Keratinocyte (primary cell): ENCODE measurements around the gene SPG7. TPM values are rescaled to one million over a fixed set of nuclear protein-coding genes. Genes with fewer than 3 reads are reported as not detected.

ENCODE experiments used
- DNase-seq: peaks from one replicate; pipeline ENCODE4 v3.0.0-alpha.2; 2011; ENCODE audit warnings: low read depth, missing footprints, low spot score
- FAIRE-seq: peaks from 2 replicates; lab custom pipeline; 2011; peaks lifted over from hg19 to GRCh38; lab: Jason Lieb, UNC
- H2AFZ ChIP-seq: 2 replicates; pipeline ENCODE4 v1.6.0; 2012; ENCODE audit warnings: low read length, control low read depth, inconsistent platforms; ENCODE audit not compliant: control insufficient read depth
- H3K27ac ChIP-seq: 2 replicates; pipeline ENCODE4 v1.5.1; 2011; ENCODE audit warnings: low read length; ENCODE audit not compliant: control insufficient read depth, insufficient read depth
- H3K27me3 ChIP-seq: 3 replicates; pipeline ENCODE4 v1.6.0; 2011; ENCODE audit warnings: low read length; ENCODE audit not compliant: control insufficient read depth, insufficient read depth; ENCODE audit errors: extremely low read depth
- H3K36me3 ChIP-seq, 2 experiments: 2 replicates in 1 of 2; 3 replicates in 1 of 2; pipeline ENCODE4 v1.5.1; 2011; ENCODE audit warnings: low read length in 2 of 2, mild to moderate bottlenecking in 1 of 2; ENCODE audit not compliant: control insufficient read depth in 2 of 2, insufficient read depth in 2 of 2; ENCODE audit errors: extremely low read depth in 1 of 2
- H3K4me1 ChIP-seq: 3 replicates; pipeline ENCODE4 v1.5.1; 2011; ENCODE audit warnings: low read length; ENCODE audit not compliant: control insufficient read depth, insufficient read depth; ENCODE audit errors: extremely low read depth
- H3K4me2 ChIP-seq: 3 replicates; pipeline ENCODE4 v1.6.0; 2011; ENCODE audit warnings: low read depth, low read length; ENCODE audit not compliant: control insufficient read depth, insufficient read depth; ENCODE audit errors: extremely low read depth
- H3K4me3 ChIP-seq, 3 experiments: fragments of 200-600 bp in 1 of 3; sonication (generic) in 1 of 3; 2 replicates in 2 of 3; 3 replicates in 1 of 3; pipeline ENCODE4 v1.5.1; 2011 to 2016; ENCODE audit warnings: low read length in 3 of 3, mild to moderate bottlenecking in 3 of 3, control low read depth in 2 of 3, inconsistent platforms in 1 of 3, low read depth in 1 of 3, mixed read lengths in 1 of 3, mixed run types in 1 of 3, moderate library complexity in 1 of 3; ENCODE audit not compliant: control insufficient read depth in 2 of 3, insufficient read depth in 2 of 3; ENCODE audit errors: extremely low read depth in 1 of 3
- H3K79me2 ChIP-seq: 2 replicates; pipeline ENCODE4 v1.6.0; 2012; ENCODE audit warnings: low read length; ENCODE audit not compliant: control insufficient read depth, insufficient read depth
- H3K9ac ChIP-seq: 3 replicates; pipeline ENCODE4 v1.6.0; 2011; ENCODE audit warnings: low read length; ENCODE audit not compliant: control insufficient read depth, insufficient read depth; ENCODE audit errors: extremely low read depth
- H3K9me1 ChIP-seq: 3 replicates; pipeline ENCODE4 v1.6.0; 2011; ENCODE audit warnings: low read length; ENCODE audit not compliant: control insufficient read depth, insufficient read depth; ENCODE audit errors: extremely low read depth
- H3K9me3 ChIP-seq: 2 replicates; pipeline ENCODE4 v1.5.1; 2012; ENCODE audit warnings: low read depth, low read length; ENCODE audit not compliant: control insufficient read depth
- H4K20me1 ChIP-seq: 3 replicates; pipeline ENCODE4 v1.6.0; 2011; ENCODE audit warnings: low read length; ENCODE audit not compliant: control insufficient read depth, insufficient read depth; ENCODE audit errors: extremely low read depth
- EZH2 ChIP-seq: IDR thresholded peaks from one replicate; pipeline ENCODE4 v1.6.1; 2012; ENCODE audit warnings: inconsistent platforms, mild to moderate bottlenecking, low read length, moderate library complexity
- dilution Hi-C: fragments of 300-500 bp; cut with MboI; formaldehyde crosslinking; loops from one replicate; pipeline ENCODE4 v1.7.0; 2020; ENCODE audit warnings: low sequenced_read_pairs; ENCODE audit not compliant: extremely low pct_ligation_motif_present
- polyA plus RNA-seq, 5 experiments: library from polyadenylated mRNA; depleted of rRNA in 3 of 5; stranded (reverse) in 3 of 5; stranded (forward) in 1 of 5; unstranded in 1 of 5; fragments of >200 nt; gene quantifications; 1 replicate in 1 of 5; 2 replicates in 3 of 5; 3 replicates in 1 of 5; pipeline versions ENCODE4 v1.2.1 to v1.2.3, GENCODE V29; 2011 to 2012; ENCODE audit warnings: missing spikeins in 2 of 5, low read depth in 1 of 5, low replicate concordance in 1 of 5
- TF ChIP-seq, protein P1 (sequence below), 3 experiments: IDR thresholded peaks in 1 of 3; conservative IDR thresholded peaks in 1 of 3; optimal IDR thresholded peaks in 1 of 3; 2 replicates in 2 of 3; 3 replicates in 1 of 3; pipeline versions ENCODE3 to v1.5.1; 2011; ENCODE audit warnings: low read length in 3 of 3, mild to moderate bottlenecking in 3 of 3, moderate library complexity in 2 of 3, control low read depth in 1 of 3, inconsistent platforms in 1 of 3; ENCODE audit not compliant: insufficient read depth in 2 of 3; ENCODE audit errors: extremely low read depth in 1 of 3

SPG7 gene
- polyA plus RNA-seq, 1 donor (not counting 4 experiments of a cell fraction or from before 2014, with no cell fraction given), result 45.2 TPM

DNA sequence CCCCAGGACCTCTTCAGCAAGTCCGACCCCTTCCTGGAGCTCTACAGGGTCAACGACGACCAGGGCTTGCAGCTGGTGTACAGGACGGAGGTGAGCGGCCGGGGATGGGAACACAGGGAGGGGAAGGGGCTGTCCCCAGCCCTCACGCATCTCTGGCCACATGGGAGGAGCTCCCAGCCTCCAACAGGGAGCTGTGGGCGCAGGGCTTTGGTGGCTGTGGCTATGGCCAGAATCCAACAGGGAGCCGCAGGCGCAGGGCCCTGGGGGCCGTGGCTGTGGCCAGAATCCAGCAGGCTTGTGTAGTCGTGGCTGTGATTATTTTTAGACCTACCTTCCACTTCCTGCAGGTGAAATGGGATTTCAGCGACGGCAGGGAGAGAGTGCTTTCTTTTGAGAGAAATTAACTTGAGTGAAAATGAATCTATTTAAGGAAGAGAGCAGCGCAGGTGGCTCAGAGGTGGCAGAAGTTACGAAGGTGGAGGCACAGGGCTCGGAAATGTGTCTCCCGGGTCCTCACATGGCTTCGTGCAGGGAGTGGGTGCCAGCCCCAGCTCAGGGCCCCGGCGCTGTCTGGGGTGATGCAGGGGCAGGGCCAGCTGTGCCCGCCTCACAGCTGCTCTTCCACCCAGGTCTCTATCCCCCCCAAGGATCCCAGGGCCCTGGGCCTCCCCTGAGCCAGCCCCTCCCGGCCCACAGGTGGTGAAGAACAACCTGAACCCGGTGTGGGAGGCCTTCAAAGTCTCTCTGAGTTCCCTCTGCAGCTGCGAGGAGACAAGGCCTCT is 76.8 kb downstream of the SPG7 start:
- dilution Hi-C loops, result no loop called here
- no peak overlapping the region for H3K4me3 ChIP-seq
- no peaks in the 10 kb centered on the region for H3K36me3 ChIP-seq
- no peak for DNase-seq
- no peaks in the 10 kb centered on the region for H4K20me1 ChIP-seq
- no peaks in the 10 kb centered on the region for H3K27me3 ChIP-seq
- H3K79me2 ChIP-seq, result no peaks in the 10 kb centered on the region
- H3K27ac ChIP-seq, result no peak overlapping the region
- H3K9me3 ChIP-seq, result no peaks in the 10 kb centered on the region
- no peak for FAIRE-seq
- H3K9ac ChIP-seq, result no peak overlapping the region
- no peak overlapping the region for H2AFZ ChIP-seq
- no peak overlapping the region for H3K4me2 ChIP-seq
- no peak for TF ChIP-seq EZH2
- TF ChIP-seq, protein P1, sequence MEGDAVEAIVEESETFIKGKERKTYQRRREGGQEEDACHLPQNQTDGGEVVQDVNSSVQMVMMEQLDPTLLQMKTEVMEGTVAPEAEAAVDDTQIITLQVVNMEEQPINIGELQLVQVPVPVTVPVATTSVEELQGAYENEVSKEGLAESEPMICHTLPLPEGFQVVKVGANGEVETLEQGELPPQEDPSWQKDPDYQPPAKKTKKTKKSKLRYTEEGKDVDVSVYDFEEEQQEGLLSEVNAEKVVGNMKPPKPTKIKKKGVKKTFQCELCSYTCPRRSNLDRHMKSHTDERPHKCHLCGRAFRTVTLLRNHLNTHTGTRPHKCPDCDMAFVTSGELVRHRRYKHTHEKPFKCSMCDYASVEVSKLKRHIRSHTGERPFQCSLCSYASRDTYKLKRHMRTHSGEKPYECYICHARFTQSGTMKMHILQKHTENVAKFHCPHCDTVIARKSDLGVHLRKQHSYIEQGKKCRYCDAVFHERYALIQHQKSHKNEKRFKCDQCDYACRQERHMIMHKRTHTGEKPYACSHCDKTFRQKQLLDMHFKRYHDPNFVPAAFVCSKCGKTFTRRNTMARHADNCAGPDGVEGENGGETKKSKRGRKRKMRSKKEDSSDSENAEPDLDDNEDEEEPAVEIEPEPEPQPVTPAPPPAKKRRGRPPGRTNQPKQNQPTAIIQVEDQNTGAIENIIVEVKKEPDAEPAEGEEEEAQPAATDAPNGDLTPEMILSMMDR (optimal IDR thresholded peaks at IDR 0.05 in 1 of 3, IDR thresholded peaks at IDR 0.05 in 1 of 3, conservative IDR thresholded peaks at IDR 0.05 in 1 of 3; ENCODE audit: extremely low read depth in 1 of 3, insufficient read depth in 2 of 3, low read length in 3 of 3), result no peak
- H3K4me1 ChIP-seq, result peaks cover 23% of the 10 kb centered on the region
- H3K9me1 ChIP-seq, result peaks cover 2% of the 10 kb centered on the region

DNA sequence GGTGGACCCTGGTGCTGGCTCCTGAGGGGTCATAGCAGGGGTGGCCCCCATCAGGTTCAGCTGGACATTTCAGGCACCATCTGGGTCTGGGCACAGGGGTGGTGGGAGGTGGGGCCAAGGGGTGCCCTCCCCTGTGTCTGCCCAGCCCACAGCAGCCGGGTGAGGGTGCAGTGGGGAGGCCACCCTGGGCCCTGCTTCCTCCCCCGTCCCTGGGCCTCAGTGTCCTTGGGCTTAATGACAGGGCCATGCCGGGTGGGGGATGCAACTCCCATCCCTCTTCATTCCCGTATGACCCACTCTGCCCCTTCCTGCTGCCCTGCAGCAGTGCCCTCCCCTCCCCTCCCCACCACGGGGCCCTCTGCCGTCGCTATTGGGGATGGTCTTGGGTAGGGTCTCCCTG is 78.0 kb downstream of the SPG7 start:
- no peak for FAIRE-seq
- Histone ChIP-seq H3K9me3 (no peaks in the 10 kb centered on the region), H3K4me3 (no peak overlapping the region)

More for the DNA sequence above, 78.0 kb downstream of the SPG7 start:
- dilution Hi-C loops, result no loop called here
- no peaks in the 10 kb centered on the region for H4K20me1 ChIP-seq
- H3K27me3 ChIP-seq, result no peaks in the 10 kb centered on the region
- H2AFZ ChIP-seq, result no peak overlapping the region
- no peaks in the 10 kb centered on the region for H3K36me3 ChIP-seq
- no peak overlapping the region for H3K9ac ChIP-seq
- H3K27ac ChIP-seq, result no peak overlapping the region
- no peak overlapping the region for H3K4me2 ChIP-seq
- DNase-seq, result no peak
- peaks cover 21% of the 10 kb centered on the region for H3K4me1 ChIP-seq
- H3K9me1 ChIP-seq, result peaks cover 2% of the 10 kb centered on the region
- no peak for TF ChIP-seq EZH2
- TF ChIP-seq, protein P1 (optimal IDR thresholded peaks at IDR 0.05 in 1 of 3, IDR thresholded peaks at IDR 0.05 in 1 of 3, conservative IDR thresholded peaks at IDR 0.05 in 1 of 3; ENCODE audit: extremely low read depth in 1 of 3, insufficient read depth in 2 of 3, low read length in 3 of 3), result no peak
- H3K79me2 ChIP-seq, result no peaks in the 10 kb centered on the region
